Stomach (tissue), 9 donors: ENCODE data around the gene EIF4H. TPM values are rescaled to one million over a fixed set of nuclear protein-coding genes. Genes with fewer than 3 reads are reported as not detected.
"Not testable (repeated sequence)": the region's sequence is repeated elsewhere in the genome, so short reads cannot be mapped to it uniquely, and the experiment has no call there.

ENCODE experiments used
- DNase-seq, 2 donors: peaks; one replicate each; pipeline versions ENCODE4 v3.0.0 to v3.0.0-alpha.2; 2013 to 2019
- H3K27ac ChIP-seq, 5 donors: fragments of 200-600 bp in 4 of 5; sonication (generic) in 4 of 5; one replicate each; pipeline ENCODE4 v1.5.1; 2013 to 2019; ENCODE audit warnings: mild to moderate bottlenecking in 1 of 5, moderate library complexity in 1 of 5
- H3K27me3 ChIP-seq, 3 donors: fragments of 200-600 bp; sonication (generic); one replicate each; pipeline ENCODE4 v1.5.1; 2017 to 2019; ENCODE audit warnings: mixed run types in 1 of 3
- H3K36me3 ChIP-seq, 4 donors: fragments of 200-600 bp; sonication (generic); 1 replicate in 3 of 4; 2 replicates in 1 of 4; pipeline ENCODE4 v1.5.1; 2016 to 2019
- H3K4me1 ChIP-seq, 4 donors: fragments of 200-600 bp; sonication (generic); one replicate each; pipeline ENCODE4 v1.5.1; 2016 to 2019
- H3K4me3 ChIP-seq, 4 donors: fragments of 200-600 bp; sonication (generic) in 3 of 4; one replicate each; pipeline ENCODE4 v1.5.1; 2016 to 2019; ENCODE audit warnings: mild to moderate bottlenecking in 1 of 4
- H3K9me3 ChIP-seq, 4 donors: fragments of 200-600 bp; sonication (generic); one replicate each; pipeline ENCODE4 v1.5.1; 2016 to 2019
- EP300 ChIP-seq: sonication (generic); formaldehyde crosslinking; IDR thresholded peaks from one replicate; pipeline ENCODE4 v1.6.1; 2017; ENCODE audit warnings: antibody characterized with exemption
- POLR2A ChIP-seq, 4 donors: fragments of 450-650 bp; IDR thresholded peaks; one replicate each; pipeline ENCODE4 v1.6.1; 2016; ENCODE audit warnings: antibody characterized with exemption in 4 of 4, control low read depth in 2 of 4, mild to moderate bottlenecking in 1 of 4, moderate library complexity in 1 of 4
- POLR2AphosphoS5 ChIP-seq, 3 donors: sonication (generic); formaldehyde crosslinking; IDR thresholded peaks; one replicate each; pipeline ENCODE4 v1.6.1; 2016; ENCODE audit warnings: antibody characterized with exemption in 3 of 3
- WGBS, 5 donors: extraction: QIAGEN DNeasy Blood & Tissue Kit in 3 of 5; methylation state at CpG; one replicate each; pipeline versions ENCODE4 v1.1.5 to v1.1.7; 2013 to 2018; 5-methylcytosine and 5-hydroxymethylcytosine counted together
- intact Hi-C: fragments of 100-400 bp; cut with DNase I; formaldehyde crosslinking; loops from one replicate; pipeline ENCODE4 v1.15.1; 2023; ENCODE audit warnings: low total_unique reads
- polyA plus RNA-seq, 3 donors: library from polyadenylated mRNA; stranded (reverse); fragments of 200-250 nt; gene quantifications; one replicate each; pipeline ENCODE4 v1.2.3, GENCODE V29; 2013
- total RNA-seq, 5 donors: library from RNA; depleted of rRNA; stranded (reverse); fragments of >200 nt; gene quantifications; one replicate each; pipeline versions ENCODE4 v1.1.0 to v1.2.3, GENCODE V29; 2014 to 2016
- TF ChIP-seq, protein P1 (sequence below), 7 experiments: fragments of 450-650 bp in 4 of 7; fragments of 200-600 bp in 3 of 7; sonication (generic) in 3 of 7; IDR thresholded peaks; one replicate each; pipeline ENCODE4 v1.5.1; 2016 to 2019; ENCODE audit warnings: antibody characterized with exemption in 7 of 7, control low read depth in 2 of 7, mild to moderate bottlenecking in 1 of 7
- donor health status: healthy with polysubstance abuse.
- donor health status: Bipolar disorder and iron deficiency.
- donor health status: healthy.

EIF4H gene
- total and polyA plus RNA-seq, 8 donors: 71.2 to 235 (median 165) TPM

DNA sequence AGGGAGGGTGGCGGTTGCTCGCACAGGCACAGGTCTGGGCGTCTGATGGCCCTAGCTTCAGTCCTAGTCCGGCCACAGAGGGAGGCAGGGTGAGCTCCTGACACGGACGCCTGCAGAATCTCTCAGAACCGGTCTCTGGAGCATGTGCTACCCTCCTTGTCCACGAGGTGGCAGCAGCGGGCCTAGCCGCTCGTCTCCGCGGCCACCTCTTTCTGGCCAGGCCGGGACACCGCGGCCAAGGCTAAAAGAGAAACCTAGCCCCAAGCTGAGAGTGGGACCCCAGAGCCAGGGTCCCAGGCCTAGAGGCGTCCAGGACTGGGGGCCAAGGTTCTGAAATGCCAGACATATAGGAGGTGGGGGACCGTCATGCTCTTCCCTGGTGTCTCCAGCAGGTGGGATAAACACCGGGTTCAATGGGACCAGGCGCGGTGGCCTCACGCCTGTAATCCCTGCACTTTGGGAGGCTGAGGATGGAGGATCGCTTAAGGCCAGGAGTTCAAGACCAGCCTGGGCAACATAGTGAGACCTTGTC is 32.5 kb downstream of the EIF4H start:
- Histone ChIP-seq H3K4me3 (peak overlapping the region; percentile 29 to 34 (median 32)), H3K9me3 (no peaks in the 10 kb centered on the region), H3K27me3 (no peaks in the 10 kb centered on the region), H3K4me1 (peaks cover 0 to 34% (median 20%) of the 10 kb centered on the region in 4 donors), H3K36me3 (no peaks in the 10 kb centered on the region), H3K27ac (no peak overlapping the region)
- DNase-seq: peak; percentile 92 to 93
- TF ChIP-seq POLR2A (IDR thresholded peaks at IDR 0.05) (no peak), POLR2AphosphoS5 (IDR thresholded peaks at IDR 0.05) (peak in 1 of 3 donors; percentile 77), EP300 (no peak)
- TF ChIP-seq, protein P1, sequence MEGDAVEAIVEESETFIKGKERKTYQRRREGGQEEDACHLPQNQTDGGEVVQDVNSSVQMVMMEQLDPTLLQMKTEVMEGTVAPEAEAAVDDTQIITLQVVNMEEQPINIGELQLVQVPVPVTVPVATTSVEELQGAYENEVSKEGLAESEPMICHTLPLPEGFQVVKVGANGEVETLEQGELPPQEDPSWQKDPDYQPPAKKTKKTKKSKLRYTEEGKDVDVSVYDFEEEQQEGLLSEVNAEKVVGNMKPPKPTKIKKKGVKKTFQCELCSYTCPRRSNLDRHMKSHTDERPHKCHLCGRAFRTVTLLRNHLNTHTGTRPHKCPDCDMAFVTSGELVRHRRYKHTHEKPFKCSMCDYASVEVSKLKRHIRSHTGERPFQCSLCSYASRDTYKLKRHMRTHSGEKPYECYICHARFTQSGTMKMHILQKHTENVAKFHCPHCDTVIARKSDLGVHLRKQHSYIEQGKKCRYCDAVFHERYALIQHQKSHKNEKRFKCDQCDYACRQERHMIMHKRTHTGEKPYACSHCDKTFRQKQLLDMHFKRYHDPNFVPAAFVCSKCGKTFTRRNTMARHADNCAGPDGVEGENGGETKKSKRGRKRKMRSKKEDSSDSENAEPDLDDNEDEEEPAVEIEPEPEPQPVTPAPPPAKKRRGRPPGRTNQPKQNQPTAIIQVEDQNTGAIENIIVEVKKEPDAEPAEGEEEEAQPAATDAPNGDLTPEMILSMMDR (IDR thresholded peaks at IDR 0.05): peak in 6 of 7 experiments; percentile 32 to 98 (median 96)
- intact Hi-C loops: loop anchor here (2.0 to 10.0 kb wide), 2 partner anchors 132 to 190 kb away; no protein-coding TSS in a partner anchor
- 16 to 17% (median 17%) methylated on average over 21 to 23 of the region's 23 CpGs for WGBS, 5 donors

DNA sequence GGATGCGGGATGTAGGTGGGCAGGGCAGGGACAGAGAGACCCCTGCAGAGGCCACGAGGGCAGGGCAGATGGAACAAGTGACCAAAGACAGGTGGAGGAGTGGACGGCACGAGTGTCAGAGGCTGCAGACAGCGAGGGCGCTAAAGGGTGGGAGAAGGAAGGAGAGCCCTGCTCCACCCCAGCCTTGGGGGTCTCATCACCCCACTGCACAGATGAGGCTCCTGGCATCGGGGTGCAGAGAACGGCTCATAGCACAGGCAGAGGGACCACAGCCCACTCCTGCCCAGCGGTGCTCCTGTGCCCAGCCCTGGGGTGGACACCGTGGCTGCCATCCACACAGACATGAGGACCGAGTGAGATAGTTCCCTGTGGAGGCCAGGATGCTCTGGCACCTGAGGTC is 33.4 kb downstream of the EIF4H start:
- no peak for DNase-seq
- Histone ChIP-seq H3K4me1 (peaks cover 0 to 37% (median 20%) of the 10 kb centered on the region in 4 donors), H3K36me3 (no peaks in the 10 kb centered on the region), H3K27me3 (no peaks in the 10 kb centered on the region), H3K27ac (no peak overlapping the region), H3K9me3 (no peaks in the 10 kb centered on the region), H3K4me3 (no peak overlapping the region)
- TF ChIP-seq, protein P1 (IDR thresholded peaks at IDR 0.05): no peak
- TF ChIP-seq EP300 (no peak), POLR2AphosphoS5 (IDR thresholded peaks at IDR 0.05) (no peak), POLR2A (IDR thresholded peaks at IDR 0.05) (no peak)
- intact Hi-C loops: loop anchor here (2.0 to 10.0 kb wide), 2 partner anchors 133 to 189 kb away; no protein-coding TSS in a partner anchor
- WGBS, 5 donors: 77 to 92% (median 89%) methylated on average over 6 to 11 of the region's 11 CpGs

DNA sequence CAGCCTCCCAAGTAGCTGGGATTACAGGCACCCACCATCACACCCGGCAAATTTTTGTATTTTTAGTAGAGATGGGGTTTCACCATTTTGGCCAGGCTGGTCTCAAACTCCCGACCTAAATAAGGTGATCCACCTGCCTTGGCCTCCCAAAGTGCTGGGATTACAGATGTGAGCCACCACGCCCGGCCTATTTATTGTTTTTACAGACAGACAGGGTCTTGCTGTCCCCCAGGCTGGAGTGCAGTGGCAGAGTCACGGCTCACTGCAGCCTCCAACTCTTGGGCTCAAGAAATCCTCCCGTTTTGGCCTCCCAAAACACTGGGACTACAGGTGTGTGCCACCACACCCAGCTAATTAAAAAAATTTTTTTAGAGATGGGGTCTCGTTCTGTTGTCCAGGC is 34.1 kb downstream of the EIF4H start:
- not testable (repeated sequence) for H3K36me3 ChIP-seq, H3K27me3 ChIP-seq, DNase-seq, H3K4me3 ChIP-seq, H3K27ac ChIP-seq, H3K9me3 ChIP-seq
- H3K4me1 ChIP-seq: peaks cover 0 to 33% (median 18%) of the 10 kb centered on the region in 4 donors
- intact Hi-C loops: loop anchor here (10.0 kb wide), 1 partner anchor 133 kb away; no protein-coding TSS in a partner anchor
- WGBS, 5 donors: 82 to 94% (median 91%) methylated on average over 7 of the region's 7 CpGs

DNA sequence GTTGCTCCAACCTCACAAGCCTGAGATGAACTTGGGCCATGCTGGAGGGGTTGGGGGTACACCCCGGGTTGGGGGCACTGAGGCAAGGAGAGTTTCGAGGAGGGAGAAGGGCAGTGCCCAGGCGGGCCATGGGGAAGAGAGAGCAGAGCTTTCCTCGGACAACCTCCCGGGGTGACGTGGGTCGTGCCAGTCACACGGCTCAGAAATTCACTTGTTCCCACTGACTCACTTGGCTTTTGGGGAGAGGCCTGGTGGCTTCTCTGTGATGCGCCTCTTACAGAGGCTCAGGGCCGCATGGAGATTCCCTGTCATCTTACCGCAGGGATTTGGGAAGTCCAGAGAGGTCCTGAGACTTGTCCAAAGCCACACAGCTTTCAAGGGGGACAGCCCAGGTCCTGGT is 38.5 kb downstream of the EIF4H start:
- no peak for DNase-seq
- intact Hi-C loops: no loop called here

More for the DNA sequence above, 38.5 kb downstream of the EIF4H start:
- Histone ChIP-seq H3K4me3 (no peak overlapping the region), H3K27me3 (no peaks in the 10 kb centered on the region), H3K9me3 (no peaks in the 10 kb centered on the region), H3K27ac (no peak overlapping the region), H3K36me3 (no peaks in the 10 kb centered on the region), H3K4me1 (peaks cover 0 to 34% (median 8%) of the 10 kb centered on the region in 4 donors)
- 83 to 93% (median 88%) methylated on average over 6 to 11 of the region's 11 CpGs for WGBS, 5 donors
- TF ChIP-seq POLR2A (IDR thresholded peaks at IDR 0.05) (no peak), EP300 (no peak), POLR2AphosphoS5 (IDR thresholded peaks at IDR 0.05) (no peak)
- TF ChIP-seq, protein P1 (IDR thresholded peaks at IDR 0.05): no peak
